IMR-90 (cell line): ENCODE results near the gene PLXNA4.

Source experiments
- CTCF ChIP-seq: conservative IDR thresholded peaks from 2 replicates; pipeline ENCODE4 v1.5.1; 2012; ENCODE audit warnings: mild to moderate bottlenecking, low read depth, low read length, improper control_type of control experiment
- ELK1 ChIP-seq: fragments of 150-350 bp; IDR thresholded peaks from 2 replicates; pipeline ENCODE4 v1.6.1; 2016; ENCODE audit warnings: low read depth, mild to moderate bottlenecking, low read length, moderate library complexity, borderline replicate concordance
- MAFK ChIP-seq: IDR thresholded peaks from 2 replicates; pipeline ENCODE4 v1.6.1; 2012; ENCODE audit warnings: low read depth, low read length, improper control_type of control experiment
- MAZ ChIP-seq: IDR thresholded peaks from 2 replicates; pipeline ENCODE4 v1.6.1; 2012; ENCODE audit warnings: low read depth, mild to moderate bottlenecking, low read length, improper control_type of control experiment, moderate library complexity, borderline replicate concordance
- MXI1 ChIP-seq: IDR thresholded peaks from 2 replicates; pipeline ENCODE4 v1.6.1; 2012; ENCODE audit warnings: low read depth, mild to moderate bottlenecking, low read length, moderate library complexity, borderline replicate concordance
- NFE2L2 ChIP-seq: fragments of 150-350 bp; IDR thresholded peaks from 2 replicates; pipeline ENCODE4 v1.6.1; 2016; ENCODE audit warnings: low read depth, mild to moderate bottlenecking, low read length
- POLR2A ChIP-seq: IDR thresholded peaks from 2 replicates; pipeline ENCODE4 v1.6.1; 2012; ENCODE audit warnings: mild to moderate bottlenecking, low read depth, low read length
- RAD21 ChIP-seq: IDR thresholded peaks from 2 replicates; pipeline ENCODE4 v1.6.1; 2012; ENCODE audit warnings: low read length, improper control_type of control experiment
- RFX5 ChIP-seq: IDR thresholded peaks from 2 replicates; pipeline ENCODE4 v1.8.0; 2012; ENCODE audit warnings: low read depth, mild to moderate bottlenecking, low read length, moderate library complexity

- TF ChIP-seq CTCF (no peak), RFX5 (no peak), POLR2A (no peak), ELK1 (no peak), MAZ (no peak), RAD21 (no peak), NFE2L2 (no peak), MXI1 (no peak), MAFK (no peak)
Measured at GRCh38 chr7:132206594-132206993, 369.7 kb downstream of the PLXNA4 start.
